Activated T-cell treated with anti-CD3 and anti-CD28 coated beads, Interleukin-2, amount 50 U/mL, for 24 hours (primary cell): ENCODE measurements around the gene PDE1C.

Experiments used
- DNase-seq: peaks from one replicate; pipeline ENCODE4 v3.0.0-alpha.2; 2020
- H3K27ac Mint-ChIP-seq: 2 replicates; pipeline ENCODE4 v1.8.0; 2020; ENCODE audit warnings: mild to moderate bottlenecking, mixed read lengths
- H3K27me3 Mint-ChIP-seq: 2 replicates; pipeline ENCODE4 v1.8.0; 2020; ENCODE audit warnings: mixed read lengths
- H3K36me3 Mint-ChIP-seq: 2 replicates; pipeline ENCODE4 v1.8.0; 2020; ENCODE audit warnings: low read depth, mixed read lengths
- H3K4me1 Mint-ChIP-seq: 2 replicates; pipeline ENCODE4 v1.8.0; 2020; ENCODE audit warnings: low read depth, mixed read lengths
- H3K4me3 Mint-ChIP-seq: 2 replicates; pipeline ENCODE4 v1.8.0; 2020; ENCODE audit warnings: mild to moderate bottlenecking, moderate library complexity, mixed read lengths
- H3K9me3 Mint-ChIP-seq: 2 replicates; pipeline ENCODE4 v1.8.0; 2020; ENCODE audit warnings: mixed read lengths

PDE1C gene

DNA sequence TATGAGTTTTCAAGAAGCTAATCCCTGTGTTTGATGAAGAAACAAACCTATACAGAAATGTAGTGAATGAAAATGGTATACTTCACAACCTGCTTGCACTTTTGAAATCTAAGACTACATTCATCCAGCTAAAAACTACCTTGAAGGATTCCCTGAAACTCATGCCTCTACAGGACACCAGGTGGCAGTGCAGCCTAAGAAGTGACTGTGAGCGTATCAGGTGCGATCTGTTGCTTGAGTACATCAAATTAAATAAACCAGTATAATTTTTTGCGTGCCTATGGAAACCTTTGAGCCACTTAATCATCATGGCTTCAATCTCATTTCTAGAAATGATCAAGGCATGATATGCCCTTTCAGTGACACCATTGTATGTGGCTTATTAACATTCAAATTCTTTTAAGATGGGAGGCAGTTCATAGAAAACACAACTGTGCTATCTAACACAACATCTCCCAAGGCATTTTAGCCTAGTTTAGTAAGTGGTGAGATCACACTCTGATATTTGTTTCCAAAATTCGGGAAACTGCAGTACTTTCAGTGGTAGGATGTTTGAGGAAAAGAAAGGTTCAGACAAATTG, 325.8 kb downstream of the PDE1C start:
- Mint-ChIP-seq H3K9me3 (no peaks in the 10 kb centered on the region), H3K36me3 (no peaks in the 10 kb centered on the region), H3K4me1 (no peaks in the 10 kb centered on the region), H3K27me3 (peaks cover 2% of the 10 kb centered on the region), H3K4me3 (no peak overlapping the region), H3K27ac (no peak overlapping the region)
- no peak for DNase-seq

DNA sequence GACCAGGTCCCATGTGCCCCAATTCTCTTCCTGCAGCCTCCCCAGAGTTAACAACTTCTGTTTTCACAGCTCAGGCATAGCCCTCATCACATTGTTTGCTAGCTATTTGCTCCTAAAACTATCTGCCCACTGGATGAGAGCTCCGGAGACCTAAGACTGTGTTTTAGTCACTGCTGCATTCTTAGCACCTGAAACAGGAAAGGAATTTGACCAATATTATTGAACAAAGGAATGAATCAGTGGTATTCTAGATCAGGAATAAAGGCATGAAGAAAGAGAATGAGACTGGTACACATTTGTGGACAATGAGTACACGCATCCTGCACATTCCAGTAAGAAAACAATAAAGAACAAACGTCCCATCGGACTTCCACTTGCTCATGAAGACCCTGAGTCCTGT, 328.4 kb downstream of the PDE1C start:
- Mint-ChIP-seq H3K27me3 (no peaks in the 10 kb centered on the region), H3K4me3 (no peak overlapping the region), H3K36me3 (no peaks in the 10 kb centered on the region)

DNA sequence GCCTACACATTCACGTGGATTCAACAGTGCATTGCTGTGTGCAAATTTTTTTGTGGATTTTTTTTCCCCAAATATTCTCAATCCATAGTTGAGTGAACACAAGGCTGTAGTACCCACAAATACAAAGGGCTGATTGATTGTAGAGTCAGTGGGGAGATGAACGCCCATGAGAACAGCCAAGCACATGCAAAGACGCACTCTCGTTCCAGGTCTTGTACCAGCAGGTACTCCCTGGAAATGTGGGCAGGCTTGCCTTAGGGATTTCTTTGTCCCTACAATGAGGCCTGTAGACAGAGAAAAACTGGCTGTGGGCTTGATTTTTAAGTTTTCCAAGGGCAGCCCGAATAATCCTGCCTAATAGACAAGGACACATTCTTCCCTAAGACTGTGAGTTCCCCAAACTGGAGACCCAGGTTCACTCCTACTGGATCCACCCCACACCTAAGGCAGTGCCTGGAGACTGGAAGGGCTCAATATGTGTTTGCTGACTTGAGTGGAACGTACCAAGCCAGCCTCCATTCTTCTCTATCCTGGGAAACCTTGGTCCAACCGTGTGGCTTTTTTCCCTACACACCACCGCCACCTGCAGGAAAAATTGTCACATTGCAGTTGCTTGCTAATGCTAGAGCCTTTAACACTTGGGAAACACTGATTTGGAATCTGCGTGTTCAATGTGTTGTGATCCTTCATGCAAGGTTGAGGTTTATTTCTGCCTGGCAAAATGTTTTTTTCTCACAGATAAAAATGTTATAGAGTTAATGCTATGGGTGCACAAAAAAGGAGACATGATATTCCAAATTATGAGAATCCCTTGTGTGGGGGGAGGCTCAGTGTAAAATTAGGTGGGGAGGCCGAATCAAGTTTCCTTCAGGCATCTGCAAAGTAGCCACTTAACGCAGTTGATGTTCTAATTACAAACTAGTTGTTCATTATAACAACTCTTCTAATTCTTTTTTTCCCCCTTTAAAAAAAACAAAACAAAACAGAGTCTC, 333.9 kb downstream of the PDE1C start:
- DNase-seq, result no peak

More for the DNA sequence above, 328.4 kb downstream of the PDE1C start:
- Mint-ChIP-seq H3K9me3 (no peaks in the 10 kb centered on the region), H3K4me1 (no peaks in the 10 kb centered on the region), H3K27ac (no peak overlapping the region)
- no peak for DNase-seq

DNA sequence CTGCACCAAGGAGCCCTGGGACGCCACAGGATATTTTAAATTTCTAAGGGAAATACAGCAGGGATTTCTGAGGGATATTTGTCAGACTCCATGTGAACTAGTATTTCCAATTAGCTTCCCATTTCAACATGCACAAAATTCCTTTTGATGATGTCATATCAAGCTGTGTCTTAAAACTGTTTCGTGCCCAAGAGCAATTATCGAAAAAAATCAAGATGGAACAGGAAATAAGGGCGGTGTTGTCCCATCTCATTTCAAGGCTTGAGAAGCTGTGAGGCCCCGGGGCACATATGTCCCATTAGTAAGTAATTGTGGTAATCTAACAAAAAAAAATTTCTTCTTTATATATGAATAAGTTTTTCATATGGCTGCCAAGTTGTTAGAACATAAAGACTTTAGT, 335.8 kb downstream of the PDE1C start:
- Mint-ChIP-seq H3K4me1 (no peaks in the 10 kb centered on the region), H3K4me3 (no peak overlapping the region), H3K36me3 (no peaks in the 10 kb centered on the region), H3K9me3 (no peaks in the 10 kb centered on the region), H3K27ac (no peak overlapping the region), H3K27me3 (no peaks in the 10 kb centered on the region)
- no peak for DNase-seq

More for the DNA sequence above, 333.9 kb downstream of the PDE1C start:
- H3K36me3 Mint-ChIP-seq, result no peaks in the 10 kb centered on the region
- H3K27me3 Mint-ChIP-seq, result no peaks in the 10 kb centered on the region
- no peaks in the 10 kb centered on the region for H3K4me1 Mint-ChIP-seq
- no peak overlapping the region for H3K27ac Mint-ChIP-seq
- no peak overlapping the region for H3K4me3 Mint-ChIP-seq
- H3K9me3 Mint-ChIP-seq, result no peaks in the 10 kb centered on the region

DNA sequence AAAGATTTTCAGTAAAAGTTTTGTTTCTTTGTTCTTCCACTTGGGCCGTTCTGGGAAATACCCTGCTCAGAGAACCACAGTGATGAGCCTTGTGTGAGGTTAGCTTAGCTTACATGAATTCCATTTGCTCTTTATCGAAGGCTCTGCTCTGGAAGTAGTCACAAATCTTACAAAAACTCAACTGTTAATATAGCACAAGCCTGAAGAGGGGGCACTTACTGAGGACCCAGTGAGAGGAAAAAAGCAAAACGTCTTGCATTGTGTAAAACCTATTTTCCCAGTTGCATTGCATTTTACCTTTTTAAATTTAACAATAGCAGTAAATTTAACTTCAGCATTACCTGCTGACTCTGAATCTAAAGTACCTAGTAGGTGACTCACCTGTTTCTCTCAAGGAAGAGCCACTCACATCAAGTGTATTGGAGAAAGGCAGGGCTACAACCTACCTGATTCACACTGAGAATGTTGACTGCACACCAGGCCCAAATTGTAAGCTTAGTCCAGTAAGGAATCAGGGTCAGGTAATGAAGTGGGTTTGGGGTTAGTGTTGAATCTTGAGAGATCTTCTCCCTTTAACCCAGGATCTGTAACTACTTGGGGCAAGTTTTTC, 340.9 kb downstream of the PDE1C start:
- Mint-ChIP-seq H3K4me1 (no peaks in the 10 kb centered on the region), H3K27me3 (no peaks in the 10 kb centered on the region), H3K27ac (no peak overlapping the region), H3K4me3 (no peak overlapping the region), H3K36me3 (no peaks in the 10 kb centered on the region), H3K9me3 (no peaks in the 10 kb centered on the region)
- no peak for DNase-seq

DNA sequence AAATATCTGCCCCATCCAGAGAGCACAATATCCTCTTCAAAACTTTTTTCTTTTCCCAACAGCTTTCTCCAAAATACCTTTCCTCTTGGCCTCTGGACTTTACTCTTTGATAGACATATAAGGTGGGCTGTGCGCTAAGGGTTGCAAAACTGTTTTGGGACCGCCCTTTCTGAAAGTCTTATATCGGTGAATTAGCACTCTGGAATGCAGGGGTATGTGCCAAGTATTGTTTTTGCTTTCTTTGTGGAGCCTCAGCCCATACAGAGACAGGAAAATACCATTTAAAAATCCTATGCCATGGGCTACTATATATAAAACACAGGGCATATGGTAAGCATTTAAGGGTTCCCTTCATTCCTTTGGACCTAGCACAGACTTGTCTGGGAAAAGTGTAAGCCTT, 345.5 kb downstream of the PDE1C start:
- no peaks in the 10 kb centered on the region for H3K36me3 Mint-ChIP-seq
- H3K27ac Mint-ChIP-seq, result no peak overlapping the region
- no peaks in the 10 kb centered on the region for H3K27me3 Mint-ChIP-seq
- no peak for DNase-seq
- no peaks in the 10 kb centered on the region for H3K4me1 Mint-ChIP-seq
- H3K9me3 Mint-ChIP-seq, result no peaks in the 10 kb centered on the region
- no peak overlapping the region for H3K4me3 Mint-ChIP-seq

DNA sequence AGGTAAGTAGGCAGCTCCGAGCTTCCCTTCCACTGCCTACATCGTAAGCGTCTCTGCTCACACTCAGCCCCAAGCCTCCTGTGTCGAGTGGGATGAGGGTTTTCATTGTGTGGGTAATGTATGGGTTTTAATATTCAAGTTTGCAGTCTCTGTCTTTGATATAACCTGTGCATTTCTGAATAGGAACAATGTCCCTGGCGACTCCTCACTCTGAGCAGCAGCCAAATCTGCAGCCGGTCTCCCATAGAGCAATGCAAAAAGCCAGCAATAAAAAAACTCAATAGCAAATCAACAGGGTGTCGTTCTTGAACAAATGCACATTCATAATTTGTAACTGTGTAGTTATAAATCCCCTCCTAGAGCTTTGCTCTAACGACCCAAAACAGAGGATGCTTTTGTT, 349.8 kb downstream of the PDE1C start:
- no peak for DNase-seq
- no peaks in the 10 kb centered on the region for H3K36me3 Mint-ChIP-seq
- H3K27me3 Mint-ChIP-seq, result no peaks in the 10 kb centered on the region
- H3K27ac Mint-ChIP-seq, result no peak overlapping the region
- H3K9me3 Mint-ChIP-seq, result no peaks in the 10 kb centered on the region
- no peak overlapping the region for H3K4me3 Mint-ChIP-seq
- no peaks in the 10 kb centered on the region for H3K4me1 Mint-ChIP-seq

DNA sequence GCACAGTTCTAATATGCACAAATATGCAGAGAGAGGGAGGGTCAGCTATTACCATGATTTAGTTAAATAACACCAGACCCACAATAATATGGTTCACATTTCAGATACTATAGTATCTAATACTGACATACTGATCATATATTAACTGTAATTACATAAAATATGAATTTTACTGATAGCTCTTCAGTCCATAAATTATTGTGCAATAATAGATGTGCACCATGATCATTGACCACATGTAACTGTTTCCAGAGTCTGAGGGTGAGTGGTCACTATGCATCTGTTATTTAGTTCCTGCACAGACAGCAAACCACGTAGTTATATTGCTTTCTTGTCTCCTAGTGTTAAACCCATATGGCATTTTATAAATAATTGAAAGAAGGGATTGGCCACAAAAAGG, 353.9 kb downstream of the PDE1C start:
- Mint-ChIP-seq H3K27ac (no peak overlapping the region), H3K4me3 (no peak overlapping the region), H3K4me1 (no peaks in the 10 kb centered on the region), H3K36me3 (no peaks in the 10 kb centered on the region), H3K27me3 (no peaks in the 10 kb centered on the region), H3K9me3 (no peaks in the 10 kb centered on the region)
- DNase-seq, result no peak

DNA sequence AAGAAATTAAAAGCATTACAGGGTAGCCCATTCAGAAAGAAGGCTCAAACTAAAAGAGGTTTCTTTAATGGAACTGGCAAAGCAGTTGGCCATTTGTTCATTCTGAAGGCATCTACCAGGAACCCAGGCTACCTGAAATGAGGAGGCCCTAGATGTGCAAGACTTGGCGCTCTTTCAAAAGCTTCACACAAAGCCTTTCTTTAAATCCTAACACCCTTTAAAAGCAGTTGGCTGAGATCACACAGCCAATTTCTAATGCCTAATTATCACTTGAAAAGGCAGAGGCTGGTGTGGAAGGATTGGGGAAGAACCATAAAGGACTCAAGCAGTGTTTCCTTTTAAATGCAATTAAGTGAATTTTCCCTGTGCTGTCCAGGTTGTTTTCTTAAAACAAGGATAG, 360.0 kb downstream of the PDE1C start:
- no peaks in the 10 kb centered on the region for H3K4me1 Mint-ChIP-seq
- DNase-seq, result no peak
- no peaks in the 10 kb centered on the region for H3K36me3 Mint-ChIP-seq
- H3K9me3 Mint-ChIP-seq, result no peaks in the 10 kb centered on the region
- H3K27me3 Mint-ChIP-seq, result no peaks in the 10 kb centered on the region
- no peak overlapping the region for H3K4me3 Mint-ChIP-seq
- H3K27ac Mint-ChIP-seq, result no peak overlapping the region

DNA sequence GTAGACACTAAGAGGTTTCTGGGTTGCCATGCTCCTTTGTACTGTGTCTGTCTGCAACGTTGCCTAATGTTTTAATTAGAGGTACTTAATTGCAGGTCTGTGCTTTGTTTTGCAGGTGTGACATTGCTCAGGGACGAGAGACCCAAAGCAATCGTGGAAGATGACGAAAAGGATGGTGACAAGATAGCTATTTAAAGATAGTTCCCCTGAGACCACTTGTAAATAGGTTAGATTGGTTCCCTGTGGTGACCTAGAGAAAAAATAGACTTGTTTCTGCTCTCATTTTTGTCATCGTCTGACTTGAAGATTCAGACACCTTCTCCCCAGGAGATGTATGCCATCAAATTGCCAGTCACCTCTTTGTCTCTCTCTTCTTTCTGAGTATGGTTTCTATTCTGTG, 363.1 kb downstream of the PDE1C start:
- no peak for DNase-seq
- Mint-ChIP-seq H3K27me3 (no peaks in the 10 kb centered on the region), H3K9me3 (no peaks in the 10 kb centered on the region), H3K4me3 (no peak overlapping the region), H3K27ac (no peak overlapping the region), H3K36me3 (no peaks in the 10 kb centered on the region), H3K4me1 (no peaks in the 10 kb centered on the region)

DNA sequence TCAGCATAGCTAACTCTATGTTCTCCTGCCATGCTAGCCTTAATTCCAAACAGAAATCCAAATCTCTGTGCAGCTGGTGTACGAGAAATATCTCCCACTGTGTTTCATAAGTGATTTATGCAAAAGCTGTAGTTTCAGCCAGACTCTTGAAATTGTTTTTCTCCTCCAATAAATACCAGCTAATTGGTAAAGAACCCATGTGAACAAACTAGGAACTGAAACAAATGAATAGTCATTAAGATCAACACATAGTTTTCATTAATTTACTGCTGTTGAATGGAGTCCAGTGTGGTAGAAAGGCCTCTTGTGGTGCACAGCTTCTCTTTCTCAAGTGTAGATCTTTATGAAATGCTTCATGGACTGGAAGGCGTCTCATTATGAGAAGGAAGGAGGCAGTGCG, 364.8 kb downstream of the PDE1C start:
- Mint-ChIP-seq H3K4me3 (no peak overlapping the region), H3K27me3 (no peaks in the 10 kb centered on the region), H3K9me3 (no peaks in the 10 kb centered on the region), H3K36me3 (no peaks in the 10 kb centered on the region), H3K27ac (no peak overlapping the region), H3K4me1 (no peaks in the 10 kb centered on the region)
- no peak for DNase-seq

DNA sequence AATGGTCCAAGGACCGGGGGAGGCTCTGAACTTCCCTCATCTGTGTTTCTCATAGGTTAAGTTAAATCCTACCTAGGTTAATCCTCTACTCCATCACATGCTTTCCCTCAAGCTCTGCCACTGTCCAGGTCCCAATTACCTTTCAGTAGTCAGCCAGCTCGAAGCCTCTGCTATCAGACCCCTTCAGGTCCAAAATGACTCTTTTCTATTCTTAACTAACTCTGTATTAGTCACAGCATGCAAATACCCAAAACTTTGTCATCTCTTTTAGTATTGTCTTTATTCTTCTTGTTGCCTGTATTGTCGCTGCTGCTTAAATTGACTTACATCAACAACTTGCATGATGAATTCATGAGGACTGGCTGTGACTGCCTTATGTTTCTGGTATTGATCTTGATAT, 367.9 kb downstream of the PDE1C start:
- Mint-ChIP-seq H3K36me3 (no peaks in the 10 kb centered on the region), H3K4me3 (no peak overlapping the region), H3K27ac (no peak overlapping the region), H3K27me3 (no peaks in the 10 kb centered on the region), H3K9me3 (no peaks in the 10 kb centered on the region), H3K4me1 (no peaks in the 10 kb centered on the region)
- no peak for DNase-seq
